Nephron progenitor cell (in vitro differentiated cells): Measurements from ENCODE around the gene TRANK1.
"Not testable (repeated sequence)": the region's sequence is repeated elsewhere in the genome, so short reads cannot be mapped to it uniquely, and the experiment has no call there.

ENCODE experiments used
- DNase-seq: peaks from one replicate; pipeline ENCODE4 v3.0.0; 2021
- H3K27ac Mint-ChIP-seq: 2 replicates; pipeline ENCODE4 v1.8.0; 2021; ENCODE audit warnings: mild to moderate bottlenecking, moderate library complexity, mixed read lengths
- H3K27me3 Mint-ChIP-seq: 2 replicates; pipeline ENCODE4 v1.8.0; 2021; ENCODE audit warnings: mild to moderate bottlenecking, low read depth, mixed read lengths; ENCODE audit not compliant: poor library complexity
- H3K36me3 Mint-ChIP-seq: 2 replicates; pipeline ENCODE4 v1.8.0; 2021; ENCODE audit warnings: low read depth, mixed read lengths
- H3K4me1 Mint-ChIP-seq: 2 replicates; pipeline ENCODE4 v1.8.0; 2021; ENCODE audit warnings: mixed read lengths
- H3K4me3 Mint-ChIP-seq: 2 replicates; pipeline ENCODE4 v1.8.0; 2021; ENCODE audit warnings: mild to moderate bottlenecking, moderate library complexity, mixed read lengths
- H3K9me3 Mint-ChIP-seq: 2 replicates; pipeline ENCODE4 v1.8.0; 2021; ENCODE audit warnings: mild to moderate bottlenecking, moderate library complexity, mixed read lengths
- TF ChIP-seq, protein P1 (sequence below): fragments of 200-600 bp; sonication (generic); IDR thresholded peaks from 2 replicates; pipeline ENCODE4 v1.5.0; 2021; ENCODE audit warnings: antibody characterized with exemption

Gene TRANK1

DNA sequence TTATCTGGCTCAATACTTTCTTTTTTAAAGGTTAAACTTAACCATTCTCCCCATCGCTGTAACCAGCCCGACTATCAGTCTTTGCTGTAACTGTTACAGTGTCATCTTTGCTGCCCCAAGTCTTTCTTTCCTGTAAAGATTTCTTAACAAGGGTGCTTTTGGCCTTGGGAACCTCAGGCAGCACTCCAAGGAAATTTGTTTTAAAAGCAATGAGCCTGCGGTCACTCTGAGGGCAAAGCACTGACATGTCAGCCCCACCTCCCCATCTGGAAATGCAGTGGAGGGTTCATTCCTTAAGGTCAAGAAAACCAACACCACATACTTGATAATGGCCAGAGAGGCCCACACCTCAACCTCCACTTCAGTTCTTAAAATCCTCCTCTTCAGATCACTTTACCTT is 3.2 kb downstream of the TRANK1 start:
- no peak for DNase-seq
- Mint-ChIP-seq H3K27ac (peak overlapping the region; percentile 95), H3K27me3 (peaks cover 26% of the 10 kb centered on the region), H3K36me3 (peaks cover 11% of the 10 kb centered on the region), H3K4me1 (peaks cover 53% of the 10 kb centered on the region), H3K9me3 (peaks cover 18% of the 10 kb centered on the region), H3K4me3 (peak overlapping the region; percentile 65)
- TF ChIP-seq, protein P1, sequence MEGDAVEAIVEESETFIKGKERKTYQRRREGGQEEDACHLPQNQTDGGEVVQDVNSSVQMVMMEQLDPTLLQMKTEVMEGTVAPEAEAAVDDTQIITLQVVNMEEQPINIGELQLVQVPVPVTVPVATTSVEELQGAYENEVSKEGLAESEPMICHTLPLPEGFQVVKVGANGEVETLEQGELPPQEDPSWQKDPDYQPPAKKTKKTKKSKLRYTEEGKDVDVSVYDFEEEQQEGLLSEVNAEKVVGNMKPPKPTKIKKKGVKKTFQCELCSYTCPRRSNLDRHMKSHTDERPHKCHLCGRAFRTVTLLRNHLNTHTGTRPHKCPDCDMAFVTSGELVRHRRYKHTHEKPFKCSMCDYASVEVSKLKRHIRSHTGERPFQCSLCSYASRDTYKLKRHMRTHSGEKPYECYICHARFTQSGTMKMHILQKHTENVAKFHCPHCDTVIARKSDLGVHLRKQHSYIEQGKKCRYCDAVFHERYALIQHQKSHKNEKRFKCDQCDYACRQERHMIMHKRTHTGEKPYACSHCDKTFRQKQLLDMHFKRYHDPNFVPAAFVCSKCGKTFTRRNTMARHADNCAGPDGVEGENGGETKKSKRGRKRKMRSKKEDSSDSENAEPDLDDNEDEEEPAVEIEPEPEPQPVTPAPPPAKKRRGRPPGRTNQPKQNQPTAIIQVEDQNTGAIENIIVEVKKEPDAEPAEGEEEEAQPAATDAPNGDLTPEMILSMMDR, result no peak

DNA sequence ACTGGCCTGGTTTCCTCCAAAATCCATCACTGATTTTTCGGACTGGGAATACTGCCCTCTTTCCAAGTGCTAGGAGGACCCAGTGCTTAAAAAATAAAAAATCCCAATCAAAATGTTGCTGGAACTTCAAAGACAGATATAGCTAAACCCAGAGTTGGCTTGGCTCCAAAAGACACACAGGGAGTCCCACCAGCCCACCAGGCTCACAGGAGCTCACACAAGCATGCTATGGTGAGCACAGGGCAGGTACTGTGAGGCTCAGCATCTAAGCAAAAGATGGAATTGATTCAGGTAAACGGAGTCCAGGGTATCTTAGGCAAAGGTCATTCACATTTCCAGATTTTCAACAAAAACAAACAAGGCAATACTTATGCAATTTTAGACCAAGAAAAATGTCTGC is 3.7 kb downstream of the TRANK1 start:
- Mint-ChIP-seq H3K27me3 (peaks cover 26% of the 10 kb centered on the region), H3K36me3 (peaks cover 10% of the 10 kb centered on the region), H3K4me1 (peaks cover 58% of the 10 kb centered on the region), H3K4me3 (peak overlapping the region; percentile 12), H3K27ac (peak overlapping the region; percentile 96), H3K9me3 (peaks cover 13% of the 10 kb centered on the region)
- no peak for DNase-seq
- TF ChIP-seq, protein P1, result no peak

DNA sequence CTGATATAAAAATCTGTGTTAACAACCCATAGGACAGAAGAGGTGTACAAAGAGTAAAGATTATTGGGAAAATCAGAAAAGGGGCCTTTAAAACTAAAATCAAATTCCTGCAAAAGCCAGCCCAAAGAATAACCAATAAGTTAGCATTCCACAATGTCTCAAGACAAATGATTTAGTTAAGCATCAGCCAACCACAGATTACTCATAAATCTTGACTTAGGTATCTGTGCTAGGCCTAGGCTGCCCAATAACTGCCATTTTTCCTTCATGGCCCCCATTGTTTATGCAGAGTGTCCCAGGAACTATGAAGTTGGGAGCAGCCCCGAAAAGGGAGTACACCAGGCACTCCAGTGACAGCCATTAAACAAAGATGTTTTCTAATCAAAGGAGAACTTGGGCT is 7.4 kb downstream of the TRANK1 start:
- H3K4me1 Mint-ChIP-seq, result peaks cover 74% of the 10 kb centered on the region
- TF ChIP-seq, protein P1, result no peak
- H3K27ac Mint-ChIP-seq, result peak overlapping the region; percentile 47
- no peaks in the 10 kb centered on the region for H3K9me3 Mint-ChIP-seq
- H3K36me3 Mint-ChIP-seq, result peaks cover 10% of the 10 kb centered on the region
- H3K27me3 Mint-ChIP-seq, result peaks cover 5% of the 10 kb centered on the region
- no peak for DNase-seq
- no peak overlapping the region for H3K4me3 Mint-ChIP-seq

DNA sequence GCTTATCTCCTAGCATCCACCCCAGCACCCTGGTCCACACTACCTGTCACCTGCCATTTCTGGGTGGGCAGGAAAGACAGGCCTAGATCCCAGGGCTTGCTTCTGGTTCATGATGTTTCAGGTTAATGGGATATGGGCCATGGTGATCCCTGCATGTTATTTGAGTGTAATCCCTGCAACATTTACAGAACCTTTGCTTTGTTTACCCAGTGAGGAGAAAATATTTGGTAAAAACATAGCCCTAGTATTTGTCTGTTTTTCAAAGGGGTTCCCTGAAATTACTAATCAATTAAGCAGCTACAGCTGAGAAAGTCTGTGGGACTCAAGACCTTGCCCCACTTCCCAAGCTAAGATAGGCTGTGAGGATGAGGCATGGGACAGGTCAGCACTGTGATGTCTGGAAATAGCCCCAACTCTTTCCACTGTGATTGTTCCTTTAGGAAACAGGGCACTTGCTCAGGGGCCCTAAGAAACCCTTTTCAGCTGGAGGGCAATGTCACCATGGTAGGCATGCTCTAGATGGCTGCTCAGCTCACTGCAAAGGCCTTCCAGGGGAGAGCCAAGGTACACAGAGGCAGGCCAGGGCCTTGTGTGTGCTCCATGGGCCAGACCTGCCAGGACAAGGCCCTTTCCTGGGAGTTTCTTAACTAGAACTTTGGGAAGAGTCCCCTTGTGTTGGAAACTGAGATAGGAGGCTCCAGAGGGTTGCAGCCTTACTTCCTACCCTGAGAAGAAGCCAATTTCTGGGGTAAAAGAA is 11.1 kb downstream of the TRANK1 start:
- no peak for DNase-seq
- peak overlapping the region; percentile 90 for H3K27ac Mint-ChIP-seq
- peaks cover 15% of the 10 kb centered on the region for H3K36me3 Mint-ChIP-seq
- H3K9me3 Mint-ChIP-seq, result no peaks in the 10 kb centered on the region
- TF ChIP-seq, protein P1, result no peak
- no peaks in the 10 kb centered on the region for H3K27me3 Mint-ChIP-seq
- no peak overlapping the region for H3K4me3 Mint-ChIP-seq
- H3K4me1 Mint-ChIP-seq, result peaks cover 59% of the 10 kb centered on the region

DNA sequence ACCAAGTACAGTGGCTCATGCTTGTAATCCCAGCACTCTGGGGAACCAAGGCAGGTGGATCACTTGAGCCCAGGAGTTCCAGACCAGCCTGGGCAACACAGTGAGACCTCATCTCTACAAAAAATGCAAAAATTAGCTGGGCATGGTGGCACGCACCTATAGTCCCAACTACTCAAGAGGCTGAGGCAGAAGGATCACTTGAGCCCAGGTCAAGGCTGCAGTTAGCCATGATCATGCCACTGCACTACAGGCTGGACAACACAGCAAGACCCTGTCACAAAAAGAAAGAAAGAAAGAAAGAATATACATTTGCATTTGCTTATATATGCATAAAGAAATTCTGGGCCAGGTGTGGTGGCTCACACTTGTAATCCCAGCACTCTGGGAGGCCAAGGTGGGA is 13.4 kb downstream of the TRANK1 start:
- H3K4me3 Mint-ChIP-seq, H3K27me3 Mint-ChIP-seq, DNase-seq, H3K9me3 Mint-ChIP-seq: not testable (repeated sequence)
- H3K36me3 Mint-ChIP-seq, result peaks cover 15% of the 10 kb centered on the region
- peaks cover 64% of the 10 kb centered on the region for H3K4me1 Mint-ChIP-seq
- H3K27ac Mint-ChIP-seq, result peak overlapping the region; percentile 68

DNA sequence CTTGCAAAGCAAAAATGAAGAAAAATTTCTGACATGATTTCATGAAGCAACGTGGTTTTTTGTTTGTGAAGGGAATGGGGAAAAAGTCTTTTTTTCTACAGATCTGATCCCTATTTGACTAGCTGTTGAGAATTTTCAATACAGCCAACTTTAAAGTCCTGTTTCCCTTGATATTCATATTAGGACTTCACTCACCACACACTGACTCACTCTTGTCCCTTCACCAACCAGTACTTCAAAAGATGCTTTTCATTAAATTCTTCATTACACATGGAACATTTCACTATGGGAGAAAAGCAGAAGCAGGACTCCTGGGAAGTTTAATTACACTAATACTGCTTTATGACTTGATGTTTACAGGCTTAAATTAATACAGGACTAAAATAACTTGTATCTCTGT is 16.6 kb downstream of the TRANK1 start:
- Mint-ChIP-seq H3K27me3 (peaks cover 3% of the 10 kb centered on the region), H3K27ac (no peak overlapping the region), H3K4me3 (no peak overlapping the region), H3K4me1 (peaks cover 72% of the 10 kb centered on the region), H3K36me3 (peaks cover 11% of the 10 kb centered on the region), H3K9me3 (peaks cover 3% of the 10 kb centered on the region)
- DNase-seq, result no peak
- TF ChIP-seq, protein P1, result no peak
